Occipital lobe (tissue), 2 donors: Measurements from ENCODE around the gene DRGX. TPM values are rescaled to one million over a fixed set of nuclear protein-coding genes. Genes with fewer than 3 reads are reported as not detected.

Experiments
- DNase-seq: peaks from one replicate; lab custom pipeline; 2025; lab: John Stamatoyannopoulos, UW
- total RNA-seq: library from RNA; depleted of rRNA; stranded (reverse); fragments of >200 nt; gene quantifications from one replicate; pipeline ENCODE4 v1.2.3, GENCODE V29; 2014

Gene DRGX
- total RNA-seq, 1 donor from 2014 or later = not detected

- no peak for DNase-seq
Measured at GRCh38 chr10:49321021-49321420, 74.9 kb downstream of the DRGX start.

- DNase-seq = no peak
Measured at GRCh38 chr10:49320191-49320590, 75.7 kb downstream of the DRGX start.

- no peak for DNase-seq
Measured at GRCh38 chr10:49319206-49319605, 76.7 kb downstream of the DRGX start.

- no peak for DNase-seq
Measured at GRCh38 chr10:49318755-49319154, 77.1 kb downstream of the DRGX start.

- DNase-seq = no peak
Measured at GRCh38 chr10:49318028-49318427, 77.9 kb downstream of the DRGX start.

DNA sequence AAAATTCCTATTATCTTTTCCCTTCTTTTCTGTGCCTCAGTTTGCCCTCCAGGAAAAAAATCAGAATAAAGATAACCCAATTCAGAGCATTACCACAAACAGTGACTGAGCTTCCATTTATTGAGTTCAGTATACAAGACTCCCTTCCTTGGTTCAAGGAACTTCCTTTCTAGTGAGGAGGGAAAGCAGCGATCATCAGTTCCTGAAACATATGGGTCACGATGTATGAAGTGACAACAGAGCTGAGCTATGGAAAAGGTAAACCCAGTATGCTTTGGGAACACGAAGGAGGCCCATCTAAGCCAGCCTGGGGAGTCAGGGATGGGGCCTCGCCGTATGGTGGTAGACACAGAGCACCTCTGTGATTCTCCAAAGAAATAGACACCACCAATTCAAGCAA is 81.1 kb downstream of the DRGX start:
- no peak for DNase-seq

Other genes starting within 250 kb of the DRGX start
- gene TMEM273, start 207.7 kb downstream of the DRGX start, total RNA-seq = 1.7 TPM
- not detected for gene C10orf71, start 96.9 kb downstream of the DRGX start, total RNA-seq
- 28.5 TPM for gene ERCC6, start 143.0 kb upstream of the DRGX start, total RNA-seq
- not detected for gene SLC18A3, start 214.2 kb upstream of the DRGX start, total RNA-seq
- 0.62 TPM for gene CHAT, start 217.9 kb upstream of the DRGX start, total RNA-seq